H1 (cell line): ENCODE measurements around the gene VARS2. TPM values are rescaled to one million over a fixed set of nuclear protein-coding genes. Genes with fewer than 3 reads are reported as not detected.

ENCODE experiments used
- ATF2 ChIP-seq: IDR thresholded peaks from 2 replicates; pipeline ENCODE4 v1.6.1; 2012; ENCODE audit warnings: low read length, inconsistent platforms
- EP300 ChIP-seq, 2 experiments: IDR thresholded peaks; 1 replicate in 1 of 2; 2 replicates in 1 of 2; pipeline ENCODE4 v1.6.1; 2011 to 2012; ENCODE audit warnings: low read depth in 2 of 2, low read length in 2 of 2, mild to moderate bottlenecking in 2 of 2, borderline replicate concordance in 1 of 2, inconsistent platforms in 1 of 2, moderate library complexity in 1 of 2
- MAX ChIP-seq: IDR thresholded peaks from 2 replicates; pipeline ENCODE4 v1.6.1; 2012; ENCODE audit warnings: inconsistent platforms
- POLR2A ChIP-seq, 2 experiments: IDR thresholded peaks; 1 replicate in 1 of 2; 2 replicates in 1 of 2; pipeline ENCODE4 v1.6.1; 2011; ENCODE audit warnings: low read depth in 2 of 2, low read length in 2 of 2, mild to moderate bottlenecking in 2 of 2; ENCODE audit errors: control extremely low read depth in 1 of 2
- RBBP5 ChIP-seq: IDR thresholded peaks from 2 replicates; pipeline ENCODE4 v1.7.1; 2012; ENCODE audit warnings: low read depth, mild to moderate bottlenecking, inconsistent platforms, low read length, moderate library complexity, borderline replicate concordance
- polyA plus RNA-seq, 7 experiments: library from polyadenylated mRNA; depleted of rRNA in 3 of 7; stranded (reverse) in 5 of 7; unstranded in 2 of 7; fragments of >200 nt in 5 of 7; fragments of 200-250 nt in 2 of 7; gene quantifications; 1 replicate in 5 of 7; 2 replicates in 1 of 7; 4 replicates in 1 of 7; pipeline versions ENCODE4 v1.2.1 to v1.2.3, GENCODE V29; 2011 to 2013; ENCODE audit warnings: missing spikeins in 2 of 7, mixed read lengths in 2 of 7
- total RNA-seq: library from RNA; stranded (reverse); fragmentation: NEBNext Ultra II Directional; extraction: Animal tissue kit (Norgen Biotek cat#: 25700); gene quantifications from 2 replicates; pipeline ENCODE4 v1.2.1, GENCODE V29; 2021

Gene VARS2
- total and polyA plus RNA-seq, 2 of the 8 experiments (the other 6 are each of a cell fraction or from before 2014, with no cell fraction given) = 26.8 to 47.7 TPM

DNA sequence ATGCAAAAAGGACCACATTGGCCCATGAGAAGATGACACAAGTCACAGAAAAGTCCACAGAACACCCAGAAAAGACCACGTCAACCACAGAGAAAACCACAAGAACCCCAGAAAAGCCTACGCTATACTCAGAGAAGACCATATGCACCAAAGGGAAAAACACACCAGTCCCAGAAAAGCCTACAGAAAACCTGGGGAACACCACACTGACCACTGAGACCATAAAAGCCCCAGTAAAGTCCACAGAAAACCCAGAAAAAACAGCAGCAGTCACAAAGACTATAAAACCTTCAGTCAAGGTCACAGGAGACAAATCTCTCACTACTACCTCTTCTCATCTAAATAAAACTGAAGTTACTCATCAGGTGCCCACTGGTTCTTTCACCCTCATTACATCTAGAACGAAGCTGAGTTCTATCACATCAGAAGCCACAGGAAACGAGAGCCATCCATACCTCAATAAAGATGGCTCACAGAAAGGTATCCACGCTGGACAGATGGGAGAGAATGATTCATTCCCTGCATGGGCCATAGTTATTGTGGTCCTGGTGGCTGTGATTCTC is 38.0 kb downstream of the VARS2 start (continued):
- TF ChIP-seq MAX (no peak), EP300 (IDR thresholded peaks at IDR 0.05; ENCODE audit: borderline replicate concordance in 1 of 2, low read depth in 2 of 2, low read length in 2 of 2) (no peak), RBBP5 (no peak), POLR2A (IDR thresholded peaks at IDR 0.05; ENCODE audit: control extremely low read depth in 1 of 2, low read depth in 2 of 2, low read length in 2 of 2) (no peak), ATF2 (no peak)
